ENCODE results near the gene PRKN. TPM values are rescaled to one million over a fixed set of nuclear protein-coding genes. Genes with fewer than 3 reads are reported as not detected.

The PRKN gene
- total and polyA plus RNA-seq, 2 donors (not counting 3 experiments of a cell fraction or from before 2014, with no cell fraction given) = 0.06 TPM; not detected in 1

DNA sequence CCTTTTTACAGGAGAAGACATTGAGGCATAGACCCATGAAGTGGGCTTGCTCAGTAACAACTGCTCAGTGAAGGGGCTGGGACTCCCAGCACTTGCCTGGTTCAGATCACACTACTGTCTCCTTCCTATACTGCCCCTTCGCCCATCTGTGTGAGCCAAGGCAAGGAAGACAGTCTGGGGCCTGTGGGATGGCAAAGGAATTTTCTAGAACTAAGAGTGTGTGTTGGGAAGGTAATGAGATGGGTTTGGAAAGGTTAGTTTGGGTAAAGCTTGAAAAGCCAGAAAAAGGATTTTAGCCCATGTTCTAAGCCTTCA is 1240.4 kb downstream of the PRKN start:
- H3K79me2 ChIP-seq (ENCODE audit: control insufficient read depth, insufficient read depth, low read length) = no peaks in the 10 kb centered on the region

More for the DNA sequence above, 1240.4 kb downstream of the PRKN start:
- no peak overlapping the region for H3K4me2 ChIP-seq (ENCODE audit: insufficient read depth, low read length)
- BruUV-seq (replicated peaks) = no TSS peak
- H3K4me3 ChIP-seq (replicated peaks in 1 of 3; ENCODE audit: insufficient read depth in 1 of 3, low read depth in 1 of 3, low read length in 3 of 3) = no peak overlapping the region
- no peak for TF ChIP-seq MYC (IDR thresholded peaks at IDR 0.05; ENCODE audit: low read depth, low read length)
- no peak for TF ChIP-seq JUN (IDR thresholded peaks at IDR 0.05; ENCODE audit: borderline replicate concordance, insufficient read depth, insufficient read length, low read depth)
- TF ChIP-seq EZH2 (IDR thresholded peaks at IDR 0.05; ENCODE audit: borderline replicate concordance, low read depth, low read length, severe bottlenecking) = no peak
- TF ChIP-seq FOS (IDR thresholded peaks at IDR 0.05; ENCODE audit: borderline replicate concordance, insufficient read depth, low read length) = no peak
- no peak for TF ChIP-seq POLR2AphosphoS5 (IDR thresholded peaks at IDR 0.05; ENCODE audit: insufficient read depth, low read depth, low read length)
- no peak for TF ChIP-seq CTCF (IDR thresholded peaks at IDR 0.05; ENCODE audit: extremely low read depth in 1 of 2, insufficient read depth in 1 of 2, low read depth in 1 of 2, low read length in 2 of 2)
- no peak for TF ChIP-seq MAX (IDR thresholded peaks at IDR 0.05; ENCODE audit: insufficient read depth, insufficient read length)
- no peak for TF ChIP-seq GATA2 (IDR thresholded peaks at IDR 0.05; ENCODE audit: insufficient read depth, insufficient read length, low read depth, low read length)
- TF ChIP-seq POLR2A (IDR thresholded peaks at IDR 0.05; ENCODE audit: low read depth, low read length) = no peak
- FAIRE-seq (no peak), DNase-seq (ENCODE audit: low read depth, low spot score) (no peak)
- H4K20me1 ChIP-seq (replicated peaks; ENCODE audit: control insufficient read depth, extremely low read depth, insufficient read depth, low read length) = no peaks in the 10 kb centered on the region
- ChIA-PET CTCF (no interaction called here), POLR2A (no interaction called here)
- H3K36me3 ChIP-seq (ENCODE audit: control insufficient read depth in 2 of 2, extremely low read depth in 1 of 2, insufficient read depth in 2 of 2, low read length in 2 of 2) = no peaks in the 10 kb centered on the region
- H3K9ac ChIP-seq (replicated peaks; ENCODE audit: extremely low read depth, insufficient read depth, low read length) = no peak overlapping the region
- intact Hi-C loops (cut with micrococcal nuclease) = loop anchor here (1.0 kb wide), 1 partner anchor 48 kb away; no protein-coding TSS in a partner anchor
- H3K27me3 ChIP-seq (ENCODE audit: control insufficient read depth in 2 of 2, insufficient read depth in 2 of 2, low read length in 2 of 2) = no peaks in the 10 kb centered on the region
- dilution Hi-C loops (cut with MboI; ENCODE audit: extremely low pct_ligation_motif_present, low sequenced_read_pairs) = no loop called here
- H2AFZ ChIP-seq (ENCODE audit: low read depth, low read length) = no peak overlapping the region
- no peaks in the 10 kb centered on the region for H3K9me3 ChIP-seq (replicated peaks; ENCODE audit: control insufficient read depth, insufficient read depth, low read length)
- no peaks in the 10 kb centered on the region for H3K9me1 ChIP-seq (replicated peaks; ENCODE audit: control insufficient read depth, extremely low read depth, insufficient read depth, low read length)
- H3K4me1 ChIP-seq (ENCODE audit: control insufficient read depth, extremely low read depth, insufficient read depth, low read length) = no peaks in the 10 kb centered on the region
- no peak overlapping the region for H3K27ac ChIP-seq (ENCODE audit: insufficient read depth, low read depth, low read length)

All from endothelial cell of umbilical vein (primary cell).